GM19238 (cell line): Measurements from ENCODE around the gene CYP21A2.

Experiments used
- DNase-seq: peaks from one replicate; pipeline ENCODE4 v3.0.0; 2011; ENCODE audit warnings: low spot score; ENCODE audit not compliant: insufficient read length

The CYP21A2 gene

GRCh38 chr6:32082478-32082877 is 44.3 kb downstream of the CYP21A2 start:
- DNase-seq: no peak

- DNase-seq: no peak
These were observed 44.7 kb downstream of the CYP21A2 start for GRCh38 chr6:32082935-32083334.

GRCh38 chr6:32083812-32084768 is 45.9 kb downstream of the CYP21A2 start:
- DNase-seq: no peak

GRCh38 chr6:32084780-32085179 is 46.6 kb downstream of the CYP21A2 start:
- DNase-seq: no peak

- DNase-seq: no peak
These were observed 47.7 kb downstream of the CYP21A2 start for GRCh38 chr6:32085759-32086459.

- DNase-seq: peak; percentile 60
These were observed 48.7 kb downstream of the CYP21A2 start for GRCh38 chr6:32086661-32087573.

GRCh38 chr6:32087574-32088486 is 49.6 kb downstream of the CYP21A2 start:
- DNase-seq: peak; percentile 59

GRCh38 chr6:32088487-32089049 is 50.4 kb downstream of the CYP21A2 start:
- DNase-seq: no peak

- DNase-seq: no peak
These were observed 51.0 kb downstream of the CYP21A2 start for GRCh38 chr6:32089082-32089828.
